Right lobe of liver (tissue), 4 donors: ENCODE results near the gene GLIS1.

Experiments
- CTCF ChIP-seq, 4 donors: fragments of 200-600 bp in 3 of 4; fragments of 450-650 bp in 1 of 4; IDR thresholded peaks; one replicate each; pipeline versions ENCODE4 v1.5.1 to v1.8.0; 2016 to 2022; ENCODE audit warnings: antibody characterized with exemption in 4 of 4, mild to moderate bottlenecking in 2 of 4
- POLR2A ChIP-seq: fragments of 450-650 bp; IDR thresholded peaks from one replicate; pipeline ENCODE4 v1.6.1; 2017; ENCODE audit warnings: antibody characterized with exemption, mild to moderate bottlenecking
- donor health status: DM: no; HTN: no; CAD: no.
- donor health status: DM: no; HTN: no; CAD: no.
- donor health status: DM: no; HTN: yes; CAD: no.

- no peak for TF ChIP-seq POLR2A
- TF ChIP-seq CTCF (IDR thresholded peaks at IDR 0.05): no peak
Measured at GRCh38 chr1:53620061-53620855, 118.7 kb downstream of the GLIS1 start.
